A549 (cell line): ENCODE data around the gene HLA-C.

Experiments used
- CBX8 ChIP-seq: fragments of 200-600 bp; sonication (generic); IDR thresholded peaks from 2 replicates; pipeline ENCODE4 v1.6.1; 2016
- EP300 ChIP-seq, 2 experiments: fragments of >200 bp; sonication (Bioruptor Twin); formaldehyde crosslinking; IDR thresholded peaks; 2 replicates in 1 of 2; 3 replicates in 1 of 2; pipeline ENCODE4 v1.6.1; 2016 to 2017
- HOXA7 ChIP-seq: fragments of 250-450 bp; sonication (Bioruptor Pico); IDR thresholded peaks from 2 replicates; pipeline ENCODE4 v1.5.0; 2020; ENCODE audit warnings: mild to moderate bottlenecking, moderate library complexity
- KDM5A ChIP-seq: fragments of 200-600 bp; sonication (generic); IDR thresholded peaks from 2 replicates; pipeline ENCODE4 v1.6.1; 2016; ENCODE audit warnings: antibody characterized with exemption, mild to moderate bottlenecking
- MAFK ChIP-seq: fragments of 450-650 bp; IDR thresholded peaks from 2 replicates; pipeline ENCODE4 v1.6.1; 2014; ENCODE audit not compliant: partially characterized antibody
- POLR2A ChIP-seq: IDR thresholded peaks from 2 replicates; pipeline ENCODE4 v1.6.1; 2012; ENCODE audit warnings: mild to moderate bottlenecking, low read length
- TF ChIP-seq, protein P1 (sequence below): fragments of >200 bp; sonication (Bioruptor Twin); formaldehyde crosslinking; IDR thresholded peaks from 3 replicates; pipeline ENCODE4 v1.5.1; 2016

GRCh38 chr6:31246051-31246521, 25.8 kb downstream of the HLA-C start:
- no peak for TF ChIP-seq EP300 (IDR thresholded peaks at IDR 0.05)
- TF ChIP-seq HOXA7 (CRISPR knock-in tag): no peak
- TF ChIP-seq, protein P1, sequence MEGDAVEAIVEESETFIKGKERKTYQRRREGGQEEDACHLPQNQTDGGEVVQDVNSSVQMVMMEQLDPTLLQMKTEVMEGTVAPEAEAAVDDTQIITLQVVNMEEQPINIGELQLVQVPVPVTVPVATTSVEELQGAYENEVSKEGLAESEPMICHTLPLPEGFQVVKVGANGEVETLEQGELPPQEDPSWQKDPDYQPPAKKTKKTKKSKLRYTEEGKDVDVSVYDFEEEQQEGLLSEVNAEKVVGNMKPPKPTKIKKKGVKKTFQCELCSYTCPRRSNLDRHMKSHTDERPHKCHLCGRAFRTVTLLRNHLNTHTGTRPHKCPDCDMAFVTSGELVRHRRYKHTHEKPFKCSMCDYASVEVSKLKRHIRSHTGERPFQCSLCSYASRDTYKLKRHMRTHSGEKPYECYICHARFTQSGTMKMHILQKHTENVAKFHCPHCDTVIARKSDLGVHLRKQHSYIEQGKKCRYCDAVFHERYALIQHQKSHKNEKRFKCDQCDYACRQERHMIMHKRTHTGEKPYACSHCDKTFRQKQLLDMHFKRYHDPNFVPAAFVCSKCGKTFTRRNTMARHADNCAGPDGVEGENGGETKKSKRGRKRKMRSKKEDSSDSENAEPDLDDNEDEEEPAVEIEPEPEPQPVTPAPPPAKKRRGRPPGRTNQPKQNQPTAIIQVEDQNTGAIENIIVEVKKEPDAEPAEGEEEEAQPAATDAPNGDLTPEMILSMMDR: no peak
- TF ChIP-seq CBX8: no peak
- TF ChIP-seq POLR2A: no peak
- no peak for TF ChIP-seq KDM5A
- no peak for TF ChIP-seq MAFK
